MCF 10A (cell line): Measurements from ENCODE around the gene SLC25A13. TPM values are rescaled to one million over a fixed set of nuclear protein-coding genes. Genes with fewer than 3 reads are reported as not detected.

Source experiments
- BruUV-seq: library from RNA; stranded (reverse); fragments of 400-500 nt; replicated peaks from 2 replicates; lab custom pipeline; 2021; lab: Mats Ljungman, UMichigan
- CTCF ChIA-PET: fragments of 300-600 bp; sonication (Branson Sonifier 250); formaldehyde crosslinking; extraction: SDS; loops from one replicate; lab custom pipeline; 2021; ENCODE audit warnings: antibody characterized with exemption, inconsistent platforms; lab: Yijun Ruan, JAX
- POLR2A ChIA-PET: fragments of 300-600, 350-650 bp; sonication (Branson Sonifier 250); formaldehyde crosslinking; extraction: SDS; loops from one replicate; lab custom pipeline; 2020; ENCODE audit warnings: antibody characterized with exemption, inconsistent platforms; lab: Yijun Ruan, JAX
- DNase-seq: peaks from one replicate; pipeline ENCODE4 v3.0.0-alpha.2; 2018; ENCODE audit not compliant: unreplicated experiment
- H3K27ac Mint-ChIP-seq: one replicate; pipeline ENCODE4 v1.8.0; 2022; ENCODE audit warnings: mild to moderate bottlenecking, low read depth, mixed read lengths; ENCODE audit not compliant: unreplicated experiment
- H3K27me3 Mint-ChIP-seq: one replicate; pipeline ENCODE4 v1.8.0; 2022; ENCODE audit warnings: mixed read lengths; ENCODE audit not compliant: insufficient read depth, unreplicated experiment
- H3K36me3 Mint-ChIP-seq: one replicate; pipeline ENCODE4 v1.8.0; 2022; ENCODE audit warnings: mild to moderate bottlenecking, moderate library complexity, mixed read lengths; ENCODE audit not compliant: insufficient read depth, unreplicated experiment
- H3K4me1 Mint-ChIP-seq: one replicate; pipeline ENCODE4 v1.8.0; 2022; ENCODE audit warnings: mixed read lengths; ENCODE audit not compliant: insufficient read depth, unreplicated experiment
- H3K4me3 Mint-ChIP-seq: one replicate; pipeline ENCODE4 v1.8.0; 2022; ENCODE audit warnings: mild to moderate bottlenecking, moderate library complexity, mixed read lengths; ENCODE audit not compliant: unreplicated experiment
- H3K9me3 Mint-ChIP-seq: one replicate; pipeline ENCODE4 v1.8.0; 2022; ENCODE audit warnings: mixed read lengths; ENCODE audit not compliant: unreplicated experiment
- CTCF ChIP-seq: fragments of 200-600 bp; IDR thresholded peaks from one replicate; pipeline ENCODE4 v1.8.0; 2022; ENCODE audit warnings: antibody characterized with exemption, mild to moderate bottlenecking; ENCODE audit not compliant: unreplicated experiment
- intact Hi-C: fragments of 100-400 bp; cut with micrococcal nuclease; formaldehyde crosslinking; loops from 2 replicates; pipeline ENCODE4 v1.14.1; 2022
- total RNA-seq: library from RNA; stranded (reverse); gene quantifications from 2 replicates; pipeline ENCODE4 v1.2.3, GENCODE V29; 2022

The SLC25A13 gene
- total RNA-seq, 1 experiment from 2014 or later, result 28.6 TPM

- POLR2A ChIA-PET, result interaction anchor here (1.2 to 1.6 kb wide), 2 partner anchors 10 to 94 kb away, joined by 3 to 12 read pairs; no protein-coding TSS in a partner anchor
- H3K9me3 Mint-ChIP-seq, result no peaks in the 10 kb centered on the region
- no peak for TF ChIP-seq CTCF
- no peak for DNase-seq
- H3K4me1 Mint-ChIP-seq, result peaks cover 67% of the 10 kb centered on the region
- CTCF ChIA-PET, result interaction anchor here (0.7 kb wide), 1 partner anchor 713 kb away, joined by 4 read pairs; no protein-coding TSS in a partner anchor
- intact Hi-C loops, result no loop called here
- BruUV-seq, result no TSS peak
- H3K27me3 Mint-ChIP-seq, result no peaks in the 10 kb centered on the region
- peak overlapping the region; percentile 7 for H3K4me3 Mint-ChIP-seq
- peaks cover 7% of the 10 kb centered on the region for H3K36me3 Mint-ChIP-seq
- H3K27ac Mint-ChIP-seq, result peak overlapping the region; percentile 69
Measured at GRCh38 chr7:96313940-96314339, 8.0 kb downstream of the SLC25A13 start.

GRCh38 chr7:96312502-96312901 lies 9.4 kb downstream of the SLC25A13 start:
- peak overlapping the region; percentile 46 for H3K27ac Mint-ChIP-seq
- CTCF ChIA-PET, result interaction anchor here (1.1 to 1.3 kb wide), 3 partner anchors 18 to 714 kb away, joined by 3 to 4 read pairs (median 3); no protein-coding TSS in a partner anchor

GRCh38 chr7:96311967-96312366 lies 9.9 kb downstream of the SLC25A13 start:
- H3K9me3 Mint-ChIP-seq, result no peaks in the 10 kb centered on the region
- no peak overlapping the region for H3K4me3 Mint-ChIP-seq
- no TSS peak for BruUV-seq
- no peak for TF ChIP-seq CTCF
- H3K36me3 Mint-ChIP-seq, result peaks cover 19% of the 10 kb centered on the region
- peak; percentile 57 for DNase-seq
- ChIA-PET POLR2A (interaction anchor here (0.7 to 2.5 kb wide), 6 partner anchors 8 to 638 kb away, joined by 3 to 11 read pairs (median 4); no protein-coding TSS in a partner anchor), CTCF (interaction anchor here (1.1 to 1.3 kb wide), 3 partner anchors 18 to 715 kb away, joined by 3 to 4 read pairs (median 3); no protein-coding TSS in a partner anchor)
- H3K27me3 Mint-ChIP-seq, result no peaks in the 10 kb centered on the region
- no peak overlapping the region for H3K27ac Mint-ChIP-seq
- intact Hi-C loops, result no loop called here
- peaks cover 62% of the 10 kb centered on the region for H3K4me1 Mint-ChIP-seq

More at GRCh38 chr7:96312502-96312901, 9.4 kb downstream of the SLC25A13 start:
- Mint-ChIP-seq H3K27me3 (no peaks in the 10 kb centered on the region), H3K4me3 (no peak overlapping the region), H3K4me1 (peaks cover 65% of the 10 kb centered on the region), H3K9me3 (no peaks in the 10 kb centered on the region), H3K36me3 (peaks cover 16% of the 10 kb centered on the region)
- POLR2A ChIA-PET, result interaction anchor here (0.7 to 2.5 kb wide), 5 partner anchors 9 to 638 kb away, joined by 3 to 11 read pairs (median 4); no protein-coding TSS in a partner anchor
- no TSS peak for BruUV-seq
- TF ChIP-seq CTCF, result no peak
- intact Hi-C loops, result no loop called here
- no peak for DNase-seq

- no peak for DNase-seq
- ChIA-PET CTCF (interaction anchor here (0.7 kb wide), 1 partner anchor 1799 kb away, joined by 3 read pairs; no protein-coding TSS in a partner anchor), POLR2A (no interaction called here)
- no peak for TF ChIP-seq CTCF
- H3K4me1 Mint-ChIP-seq, result peaks cover 61% of the 10 kb centered on the region
- H3K27ac Mint-ChIP-seq, result peak overlapping the region; percentile 5
- H3K36me3 Mint-ChIP-seq, result peaks cover 19% of the 10 kb centered on the region
- intact Hi-C loops, result no loop called here
- no peak overlapping the region for H3K4me3 Mint-ChIP-seq
- H3K27me3 Mint-ChIP-seq, result no peaks in the 10 kb centered on the region
- no TSS peak for BruUV-seq
- no peaks in the 10 kb centered on the region for H3K9me3 Mint-ChIP-seq
Measured at GRCh38 chr7:96310110-96310509, 11.8 kb downstream of the SLC25A13 start.
